Suppressor macrophage treated with lipopolysaccharide for 1 hour (primary cell): ENCODE measurements around the gene SPOCK2.
"Not testable (repeated sequence)": the region's sequence is repeated elsewhere in the genome, so short reads cannot be mapped to it uniquely, and the experiment has no call there.

Source experiments
- DNase-seq, 3 donors: peaks; one replicate each; pipeline ENCODE4 v3.0.0-alpha.2; 2020 to 2022

The SPOCK2 gene

GRCh38 chr10:72087969-72088888 is at the start of gene SPOCK2:
TSS of gene SPOCK2 (minus strand) at chr10:72088551. CDS start at chr10:72088328, 223 bp downstream.
- peak in 2 of 3 donors; percentile 20 to 36 for DNase-seq

GRCh38 chr10:72137583-72137982 is 49.2 kb upstream of the SPOCK2 start:
- DNase-seq = no peak

- not testable (repeated sequence) for DNase-seq
These were observed 47.9 kb upstream of the SPOCK2 start for GRCh38 chr10:72136225-72136624.

- no peak for DNase-seq
These were observed 46.7 kb upstream of the SPOCK2 start for GRCh38 chr10:72134785-72135767.

- DNase-seq = peak; percentile 80 to 94 (median 92)
These were observed 45.2 kb upstream of the SPOCK2 start for GRCh38 chr10:72133517-72133916.

GRCh38 chr10:72132854-72133253 is 44.5 kb upstream of the SPOCK2 start:
- no peak for DNase-seq

- no peak for DNase-seq
These were observed 39.2 kb upstream of the SPOCK2 start for GRCh38 chr10:72127571-72127970.

- no peak for DNase-seq
These were observed 38.5 kb upstream of the SPOCK2 start for GRCh38 chr10:72126872-72127232.

GRCh38 chr10:72126184-72126871 is 38.0 kb upstream of the SPOCK2 start:
- DNase-seq = peak; percentile 56 to 68 (median 65)

GRCh38 chr10:72124989-72125388 is 36.6 kb upstream of the SPOCK2 start:
- no peak for DNase-seq

- DNase-seq = no peak
These were observed 36.0 kb upstream of the SPOCK2 start for GRCh38 chr10:72124381-72124780.

- DNase-seq = no peak
These were observed 35.3 kb upstream of the SPOCK2 start for GRCh38 chr10:72123616-72124015.

- DNase-seq = no peak
These were observed 33.9 kb upstream of the SPOCK2 start for GRCh38 chr10:72122221-72122620.

- no peak for DNase-seq
These were observed 33.0 kb upstream of the SPOCK2 start for GRCh38 chr10:72121389-72121788.

- DNase-seq = no peak
These were observed 28.0 kb upstream of the SPOCK2 start for GRCh38 chr10:72116372-72116771.

- no peak for DNase-seq
These were observed 26.5 kb upstream of the SPOCK2 start for GRCh38 chr10:72114706-72115450.

- DNase-seq = no peak
These were observed 22.5 kb upstream of the SPOCK2 start for GRCh38 chr10:72110673-72111401.

- no peak for DNase-seq
These were observed 21.3 kb upstream of the SPOCK2 start for GRCh38 chr10:72109636-72110157.

- DNase-seq = no peak
These were observed 20.7 kb upstream of the SPOCK2 start for GRCh38 chr10:72108830-72109635.

- DNase-seq = not testable (repeated sequence)
These were observed 19.6 kb upstream of the SPOCK2 start for GRCh38 chr10:72108004-72108370.
